Astrocyte (in vitro differentiated cells and primary cell): ENCODE measurements around the gene FAS.

Source experiments
- CTCF ChIP-seq: IDR thresholded peaks from 2 replicates; pipeline ENCODE4 v1.5.1; 2011; ENCODE audit warnings: low read depth, mild to moderate bottlenecking, inconsistent platforms, low read length, moderate library complexity; ENCODE audit not compliant: insufficient read depth
- EZH2 ChIP-seq: IDR thresholded peaks from 2 replicates; pipeline ENCODE4 v1.6.1; 2012; ENCODE audit warnings: mild to moderate bottlenecking, low read length, inconsistent platforms; ENCODE audit not compliant: insufficient read depth

GRCh38 chr10:88996927-88997326 lies 6.3 kb downstream of the FAS start:
- TF ChIP-seq CTCF (no peak), EZH2 (no peak)
